Measurements from ENCODE around the gene ZFAND4.
"Not testable (repeated sequence)": the region's sequence is repeated elsewhere in the genome, so short reads cannot be mapped to it uniquely, and the experiment has no call there.

ZFAND4 gene

DNA sequence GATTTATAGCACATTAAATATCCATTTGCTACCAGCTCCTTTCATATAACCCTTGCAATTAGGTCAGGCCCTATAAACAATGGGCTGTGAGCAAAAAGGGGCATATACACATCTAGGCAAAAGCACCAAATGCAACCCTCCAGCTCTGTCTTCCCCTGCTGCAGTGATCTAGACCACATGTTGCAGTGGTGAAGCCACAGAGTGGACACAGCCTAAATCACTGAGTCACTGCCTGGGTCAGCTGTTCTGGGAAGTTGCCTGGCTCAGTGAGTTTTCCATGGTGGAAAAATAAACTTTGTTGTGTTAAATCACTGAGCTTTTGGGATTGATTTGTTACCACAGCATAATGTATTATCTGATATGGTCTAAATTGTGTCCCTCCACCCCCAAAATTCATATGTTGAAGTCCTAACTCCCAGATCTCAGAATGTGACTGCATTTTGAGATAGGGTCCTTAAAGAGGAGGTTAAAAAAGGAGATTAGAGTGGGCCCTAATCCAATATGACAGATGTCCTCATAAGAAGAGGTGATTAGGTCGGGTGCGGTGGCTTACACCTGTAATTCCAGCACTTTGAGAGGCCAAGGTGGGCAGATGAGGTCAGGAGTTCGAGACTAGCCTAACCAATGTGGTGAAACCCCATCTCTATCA lies 70.4 kb downstream of the ZFAND4 start:
- POLR2A ChIA-PET (ENCODE audit: low non-redundant PET), result no interaction called here
- TF ChIP-seq, protein P1, sequence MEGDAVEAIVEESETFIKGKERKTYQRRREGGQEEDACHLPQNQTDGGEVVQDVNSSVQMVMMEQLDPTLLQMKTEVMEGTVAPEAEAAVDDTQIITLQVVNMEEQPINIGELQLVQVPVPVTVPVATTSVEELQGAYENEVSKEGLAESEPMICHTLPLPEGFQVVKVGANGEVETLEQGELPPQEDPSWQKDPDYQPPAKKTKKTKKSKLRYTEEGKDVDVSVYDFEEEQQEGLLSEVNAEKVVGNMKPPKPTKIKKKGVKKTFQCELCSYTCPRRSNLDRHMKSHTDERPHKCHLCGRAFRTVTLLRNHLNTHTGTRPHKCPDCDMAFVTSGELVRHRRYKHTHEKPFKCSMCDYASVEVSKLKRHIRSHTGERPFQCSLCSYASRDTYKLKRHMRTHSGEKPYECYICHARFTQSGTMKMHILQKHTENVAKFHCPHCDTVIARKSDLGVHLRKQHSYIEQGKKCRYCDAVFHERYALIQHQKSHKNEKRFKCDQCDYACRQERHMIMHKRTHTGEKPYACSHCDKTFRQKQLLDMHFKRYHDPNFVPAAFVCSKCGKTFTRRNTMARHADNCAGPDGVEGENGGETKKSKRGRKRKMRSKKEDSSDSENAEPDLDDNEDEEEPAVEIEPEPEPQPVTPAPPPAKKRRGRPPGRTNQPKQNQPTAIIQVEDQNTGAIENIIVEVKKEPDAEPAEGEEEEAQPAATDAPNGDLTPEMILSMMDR (conservative IDR thresholded peaks at IDR 0.05; ENCODE audit: low read depth), result no peak
- H3K27ac ChIP-seq, result no peak overlapping the region
- DNase-seq (ENCODE audit: low spot score), result no peak
- CTCF ChIA-PET, result no interaction called here

DNA sequence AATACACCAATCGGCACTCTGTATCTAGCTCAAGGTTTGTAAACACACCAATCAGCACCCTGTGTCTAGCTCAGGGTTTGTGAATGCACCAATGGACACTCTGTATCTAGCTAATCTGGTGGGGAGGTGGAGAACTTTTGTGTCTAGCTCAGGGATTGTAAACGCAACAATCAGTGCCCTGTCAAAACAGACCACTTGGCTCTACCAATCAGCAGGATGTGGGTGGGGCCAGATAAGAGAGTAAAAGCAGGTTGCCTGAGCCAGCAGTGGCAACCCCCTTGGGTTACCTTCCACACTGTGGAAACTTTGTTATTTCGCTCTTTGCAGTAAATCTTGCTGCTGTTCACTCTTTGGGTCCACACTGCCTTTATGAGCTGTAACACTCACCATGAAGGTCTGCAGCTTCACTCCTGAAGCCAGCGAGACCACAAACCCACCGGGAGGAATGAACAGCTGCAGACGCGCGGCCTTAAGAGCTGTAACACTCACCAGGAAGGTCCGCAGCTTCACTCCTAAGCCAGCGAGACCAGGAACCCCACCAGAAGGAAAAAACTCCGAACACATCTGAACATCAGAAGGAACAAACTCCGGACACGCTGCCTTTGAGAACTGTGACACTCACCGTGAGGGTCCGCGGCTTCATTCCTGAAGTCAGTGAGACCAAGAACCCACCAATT lies 71.2 kb downstream of the ZFAND4 start:
- DNase-seq (ENCODE audit: low spot score); POLR2A ChIA-PET (ENCODE audit: low non-redundant PET); H3K27ac ChIP-seq; CTCF ChIA-PET: not testable (repeated sequence)

DNA sequence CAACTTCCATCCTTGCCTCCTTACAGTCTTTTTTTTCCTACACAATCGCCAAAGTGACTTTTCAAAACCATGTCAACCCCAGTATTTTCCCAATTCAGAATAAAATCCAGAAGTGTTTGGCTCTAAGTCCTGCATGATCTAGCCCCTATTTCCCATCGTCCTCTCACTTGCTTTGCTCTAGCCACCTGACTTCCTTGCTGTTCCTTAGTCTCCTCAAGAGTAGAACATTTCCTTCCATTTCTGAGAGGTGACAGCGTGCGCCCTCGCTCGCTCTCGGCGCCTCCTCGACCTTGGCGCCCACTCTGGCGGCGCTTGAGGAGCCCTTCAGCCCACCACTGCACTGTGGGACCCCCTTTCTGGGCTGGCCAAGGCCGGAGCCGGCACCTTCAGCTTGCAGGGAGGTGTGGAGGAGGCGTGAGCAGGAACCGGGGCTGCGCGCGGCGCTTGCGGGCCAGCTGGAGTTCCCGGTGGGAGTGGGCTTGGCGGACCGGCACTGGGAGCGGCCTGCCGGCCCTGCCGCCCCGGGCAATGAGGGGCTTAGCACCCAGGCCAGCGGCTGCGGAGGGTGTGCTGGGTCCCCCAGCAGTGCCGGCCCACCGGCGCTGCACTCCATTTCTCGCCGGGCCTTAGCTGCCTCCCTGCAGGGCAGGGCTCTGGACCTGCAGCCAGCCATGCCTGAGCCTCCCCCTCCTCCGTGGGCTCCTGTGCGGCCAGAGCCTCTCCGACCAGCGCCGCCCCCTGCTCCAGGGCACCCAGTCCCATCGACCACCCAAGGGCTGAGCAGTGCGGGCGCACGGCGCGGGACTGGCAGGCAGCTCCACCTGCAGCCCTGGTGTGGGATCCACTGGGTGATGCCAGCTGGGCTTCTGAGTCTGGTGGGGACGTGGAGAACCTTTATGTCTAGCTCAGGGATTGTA lies 72.0 kb downstream of the ZFAND4 start:
- POLR2A ChIA-PET (ENCODE audit: low non-redundant PET); DNase-seq (ENCODE audit: low spot score); H3K27ac ChIP-seq: not testable (repeated sequence)
- CTCF ChIA-PET, result interaction anchor here (0.5 kb wide), 1 partner anchor 917 kb away, joined by 3 read pairs; no protein-coding TSS in a partner anchor

DNA sequence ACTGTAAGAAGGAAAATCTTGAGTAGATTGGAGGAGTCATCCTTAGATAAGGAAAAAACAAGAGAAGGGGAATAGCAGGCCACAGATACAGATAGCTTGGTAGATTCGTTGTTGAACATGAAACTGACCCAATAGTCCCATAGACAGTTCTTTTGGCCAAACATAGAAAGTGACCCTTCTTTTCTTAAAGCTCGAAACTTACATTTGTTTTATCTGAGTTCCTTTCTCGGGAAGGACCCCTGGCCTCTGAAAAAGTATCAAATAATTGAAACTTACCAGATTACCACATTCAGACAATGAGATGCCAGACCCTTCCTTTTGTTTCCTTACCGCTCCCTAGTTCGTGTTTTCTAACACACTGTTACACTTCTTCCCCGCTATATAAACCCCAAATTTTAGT lies 72.9 kb downstream of the ZFAND4 start:
- no peak overlapping the region for H3K27ac ChIP-seq
- DNase-seq (ENCODE audit: low spot score), result no peak
- CTCF ChIA-PET, result no interaction called here
- POLR2A ChIA-PET (ENCODE audit: low non-redundant PET), result no interaction called here
- TF ChIP-seq, protein P1 (conservative IDR thresholded peaks at IDR 0.05; ENCODE audit: low read depth), result no peak

DNA sequence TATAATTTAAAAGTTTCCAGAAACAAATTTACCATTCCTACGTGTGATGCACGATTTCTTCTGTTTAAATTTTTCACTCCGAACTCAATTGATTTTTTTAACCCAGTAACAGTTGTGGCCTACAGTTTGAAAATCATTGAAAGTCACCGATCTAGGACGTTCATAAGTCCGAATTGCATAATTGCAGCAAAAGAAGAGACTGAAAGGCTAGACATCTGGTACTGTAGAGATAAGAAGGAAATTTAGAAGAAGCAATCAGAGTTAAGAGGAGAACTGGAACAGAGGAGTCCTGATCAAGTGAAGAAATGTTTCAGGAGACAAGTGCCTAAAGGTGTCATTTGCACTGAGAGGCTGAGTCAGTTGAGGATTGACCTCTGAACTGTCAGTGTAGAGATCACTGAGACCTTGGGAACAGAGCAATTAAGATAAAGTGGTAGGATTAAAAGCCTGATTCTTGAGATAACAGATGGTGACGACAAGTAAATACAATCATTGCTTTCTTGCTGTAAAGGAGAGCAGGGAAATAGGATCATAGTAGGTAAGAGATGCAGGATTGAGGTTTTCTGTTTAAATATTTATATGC lies 73.5 kb downstream of the ZFAND4 start:
- TF ChIP-seq, protein P1 (conservative IDR thresholded peaks at IDR 0.05; ENCODE audit: low read depth), result no peak
- ChIA-PET POLR2A (ENCODE audit: low non-redundant PET) (no interaction called here), CTCF (no interaction called here)
- H3K27ac ChIP-seq, result no peak overlapping the region
- no peak for DNase-seq (ENCODE audit: low spot score)

DNA sequence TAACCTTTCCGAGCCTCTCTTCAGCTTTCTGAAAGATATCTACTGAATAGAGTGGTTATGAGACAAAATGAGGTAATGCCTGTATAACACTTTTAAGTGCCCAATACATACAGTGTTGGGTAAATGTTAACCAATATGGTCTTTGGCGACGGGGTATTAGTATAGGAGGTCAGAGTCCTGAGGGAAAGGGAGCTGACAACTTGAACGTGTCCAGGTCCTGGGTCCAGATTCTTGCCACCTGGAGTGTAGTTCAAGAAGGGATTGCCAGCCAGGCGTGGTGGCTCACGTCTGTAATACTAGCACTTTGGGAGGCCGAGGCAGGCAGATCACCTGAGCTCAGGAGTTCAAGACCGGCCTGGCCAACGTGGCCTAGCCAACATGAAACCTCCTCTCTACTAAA lies 76.0 kb downstream of the ZFAND4 start:
- DNase-seq (ENCODE audit: low spot score), result no peak
- no peak overlapping the region for H3K27ac ChIP-seq
- ChIA-PET CTCF (no interaction called here), POLR2A (ENCODE audit: low non-redundant PET) (no interaction called here)
- TF ChIP-seq, protein P1 (conservative IDR thresholded peaks at IDR 0.05; ENCODE audit: low read depth), result no peak
